Stimulated activated CD8-positive, alpha-beta memory T cell treated with anti-CD3 and anti-CD28 coated beads, Interleukin-2, amount 100 ng/mL, for 1 hour (primary cell): ENCODE measurements around the gene CLSTN2.

Experiments used
- DNase-seq, 2 donors: peaks; one replicate each; pipeline ENCODE4 v3.0.0-alpha.2; 2020; ENCODE audit warnings: low read depth in 2 of 2

Gene CLSTN2

DNA sequence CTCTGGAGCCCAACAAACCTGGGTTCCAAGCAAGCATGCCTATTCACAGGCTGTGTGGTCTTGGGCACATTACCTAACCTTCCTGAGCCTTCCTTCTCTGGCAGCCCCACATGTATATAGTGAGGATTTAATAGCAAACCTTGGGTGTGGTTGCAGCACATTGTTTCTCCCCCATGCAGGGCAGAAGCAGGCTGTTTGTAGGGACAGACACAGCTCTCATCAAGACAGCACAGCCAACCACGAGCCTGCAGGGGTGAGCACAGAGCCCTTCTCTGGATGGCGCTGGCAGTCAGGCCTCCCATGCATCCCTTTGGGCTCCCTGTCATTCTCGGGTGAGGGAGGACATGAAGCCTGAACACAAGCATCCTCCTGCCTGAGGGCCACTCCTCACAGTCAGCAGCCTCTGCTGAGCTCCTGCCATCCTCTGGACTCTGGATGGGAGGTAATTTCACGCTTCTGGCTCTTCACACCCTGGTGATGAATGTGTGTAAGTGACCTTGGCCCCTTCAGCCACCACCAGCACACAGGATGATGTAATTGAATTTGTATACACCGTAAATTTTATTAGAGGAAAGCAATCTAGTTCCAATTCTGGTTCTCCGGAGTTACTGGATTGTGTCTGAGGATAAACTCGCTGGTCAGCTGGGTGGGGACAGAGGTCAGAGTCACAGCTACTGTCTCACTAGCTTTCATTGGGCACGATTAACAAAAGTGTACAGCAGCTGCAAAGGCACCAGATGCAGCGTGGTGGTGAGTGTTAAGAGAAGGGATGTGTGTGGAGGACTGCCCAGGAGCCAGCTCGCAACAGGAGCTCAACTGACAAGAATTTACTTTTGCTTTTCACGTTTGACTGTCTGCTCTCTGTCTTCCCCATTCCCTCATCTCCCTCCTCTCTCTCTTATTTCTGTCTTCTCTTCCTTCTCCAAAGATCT is 118.1 kb downstream of the CLSTN2 start:
- DNase-seq = no peak

DNA sequence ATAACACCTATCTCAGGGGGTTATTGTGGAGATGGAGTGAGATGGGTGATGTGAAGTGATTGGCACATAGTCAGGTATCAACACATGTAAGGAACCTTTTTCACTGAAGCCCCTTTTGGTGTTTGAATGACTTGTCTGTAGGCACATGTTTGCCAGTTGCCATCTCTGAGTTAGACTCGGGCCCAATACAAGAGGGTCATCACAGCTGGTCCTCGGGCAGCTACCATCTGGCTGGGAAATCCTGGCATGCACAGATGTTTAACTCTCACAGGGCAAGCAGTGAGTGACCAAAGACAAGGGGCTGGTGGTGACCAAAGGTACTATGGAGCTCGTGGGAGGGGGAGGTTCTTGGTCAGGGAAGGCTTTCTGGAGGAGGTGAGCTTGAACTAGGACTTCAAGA is 118.8 kb downstream of the CLSTN2 start:
- no peak for DNase-seq

DNA sequence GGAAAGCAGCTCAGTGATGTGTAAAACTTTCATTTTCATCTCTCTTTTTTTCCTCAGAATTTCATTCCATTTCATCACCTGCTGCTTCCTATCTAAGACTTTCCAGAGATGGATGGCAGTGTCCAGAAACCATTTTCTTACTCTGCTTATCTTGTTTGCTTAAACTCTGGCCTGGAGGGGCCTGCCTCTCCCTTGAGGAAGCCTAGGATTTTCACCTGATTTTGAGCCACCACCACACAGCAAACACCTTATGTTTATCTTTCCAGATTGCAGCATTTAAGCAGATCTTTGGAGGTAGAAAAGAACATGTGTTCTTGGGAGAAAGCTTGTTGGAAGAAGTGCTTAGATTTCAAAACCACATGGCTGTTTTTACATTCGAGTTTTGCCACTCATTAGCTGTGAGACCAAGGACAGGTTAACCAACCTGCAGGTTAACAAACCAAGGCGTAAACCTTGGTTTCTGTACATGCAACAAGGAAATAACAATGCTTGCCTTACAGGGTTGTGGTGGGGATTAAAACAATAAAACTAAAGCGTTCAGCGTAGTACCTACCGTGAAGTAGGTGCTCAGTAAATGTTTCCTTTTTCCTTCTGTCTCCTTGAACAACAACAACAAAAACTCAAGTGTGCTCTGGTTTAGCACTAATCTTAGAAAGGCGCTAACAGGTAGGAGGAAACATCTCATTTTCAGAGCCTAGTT is 120.3 kb downstream of the CLSTN2 start:
- DNase-seq = no peak

DNA sequence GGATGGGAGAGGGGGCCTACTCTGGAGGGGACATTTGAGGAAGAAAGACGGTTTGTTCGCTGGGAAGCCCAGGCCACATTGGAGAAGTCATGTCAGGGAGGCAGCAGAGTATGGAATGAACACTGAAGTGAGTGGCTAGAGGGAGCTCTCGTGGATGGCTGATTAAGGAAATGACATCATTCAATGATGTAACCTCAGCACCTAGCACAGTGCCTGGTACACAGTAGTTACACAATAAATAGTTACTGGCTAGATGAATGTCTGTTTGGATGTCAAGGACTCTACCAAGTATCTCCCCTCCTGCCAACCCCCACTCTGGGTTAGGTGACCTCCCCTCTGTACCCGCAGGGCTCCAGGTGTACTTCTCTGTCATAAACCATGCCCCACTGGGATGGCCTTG is 121.1 kb downstream of the CLSTN2 start:
- DNase-seq = no peak

DNA sequence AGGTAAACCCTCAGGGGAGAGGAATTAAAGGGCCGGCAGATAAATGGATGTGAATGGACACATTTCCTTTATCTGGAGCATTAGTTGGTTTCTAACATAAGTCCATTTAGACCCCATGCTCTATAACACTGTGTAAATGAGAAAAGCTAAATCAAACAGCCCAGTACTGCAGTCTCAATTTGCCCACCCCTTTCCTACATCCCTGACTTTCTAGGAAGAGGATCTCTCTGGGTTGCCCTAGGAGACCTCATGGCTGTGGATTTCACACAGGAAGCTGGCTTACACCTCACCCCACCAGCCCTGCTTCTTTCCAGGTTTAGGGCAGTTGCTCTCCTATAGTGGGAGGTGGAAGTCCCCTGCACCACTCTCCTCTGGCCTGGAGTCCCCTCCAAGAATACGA is 126.2 kb downstream of the CLSTN2 start:
- no peak for DNase-seq

DNA sequence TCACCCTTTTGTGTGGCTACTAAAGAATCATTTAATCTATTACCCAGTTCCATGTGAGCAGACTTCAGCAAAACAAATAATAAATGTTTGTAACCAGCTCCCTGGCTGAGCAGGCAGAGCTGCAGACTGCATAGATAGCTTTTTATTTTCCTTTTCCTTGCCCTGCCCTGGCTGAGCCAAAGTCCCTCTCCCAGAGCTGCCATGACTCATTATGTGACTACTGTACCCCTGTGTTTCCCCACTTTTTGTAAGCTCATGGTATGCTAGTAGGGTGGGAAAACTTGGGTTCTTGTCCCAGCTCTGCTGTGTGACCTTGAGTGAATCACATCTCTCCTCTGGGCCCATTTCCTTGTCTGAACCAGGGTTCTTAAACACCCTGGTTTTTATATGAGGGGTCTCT is 127.5 kb downstream of the CLSTN2 start:
- DNase-seq = no peak

DNA sequence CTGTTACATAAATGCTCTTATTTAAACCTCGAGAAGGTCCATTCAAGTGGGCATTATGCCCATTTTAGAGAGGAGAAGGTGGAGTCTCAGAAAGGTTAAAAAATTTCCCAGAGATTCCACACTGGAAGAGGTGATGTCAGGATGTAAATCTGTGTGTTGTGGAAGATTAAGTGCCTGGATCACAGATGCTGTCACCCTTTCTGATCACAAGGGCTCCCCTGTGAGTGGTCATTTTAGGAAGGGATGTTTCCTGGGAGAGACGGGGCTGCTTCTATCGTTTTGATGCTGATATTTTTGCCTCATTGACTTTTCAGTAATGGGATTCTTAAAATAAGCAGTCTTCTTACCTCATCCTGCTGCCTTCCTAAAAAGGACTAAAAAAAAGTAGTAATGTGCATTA is 132.5 kb downstream of the CLSTN2 start:
- no peak for DNase-seq

DNA sequence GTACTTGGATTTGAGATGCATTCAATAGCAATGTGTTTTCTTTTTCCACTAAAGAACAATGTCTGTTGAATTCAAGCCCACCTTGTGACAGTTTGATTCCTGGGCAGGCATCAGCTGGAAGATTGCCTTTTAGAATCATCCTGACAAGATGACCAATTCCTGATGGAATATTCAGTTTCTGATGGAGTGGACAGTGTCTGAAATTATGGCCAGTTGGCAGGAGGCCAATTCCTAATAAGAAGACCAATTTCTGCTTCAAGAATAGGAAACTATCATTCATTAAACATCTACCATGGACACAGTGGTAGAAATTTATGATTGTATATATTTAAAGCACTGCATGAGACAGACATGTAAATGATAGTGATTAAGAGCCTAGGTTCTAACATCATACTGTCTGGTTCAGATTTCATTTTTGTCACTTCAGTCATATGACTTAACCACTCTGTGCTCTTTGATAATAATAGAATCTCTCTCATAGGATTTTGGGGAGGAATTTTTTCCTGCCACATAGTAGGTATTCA is 133.6 kb downstream of the CLSTN2 start:
- no peak for DNase-seq

DNA sequence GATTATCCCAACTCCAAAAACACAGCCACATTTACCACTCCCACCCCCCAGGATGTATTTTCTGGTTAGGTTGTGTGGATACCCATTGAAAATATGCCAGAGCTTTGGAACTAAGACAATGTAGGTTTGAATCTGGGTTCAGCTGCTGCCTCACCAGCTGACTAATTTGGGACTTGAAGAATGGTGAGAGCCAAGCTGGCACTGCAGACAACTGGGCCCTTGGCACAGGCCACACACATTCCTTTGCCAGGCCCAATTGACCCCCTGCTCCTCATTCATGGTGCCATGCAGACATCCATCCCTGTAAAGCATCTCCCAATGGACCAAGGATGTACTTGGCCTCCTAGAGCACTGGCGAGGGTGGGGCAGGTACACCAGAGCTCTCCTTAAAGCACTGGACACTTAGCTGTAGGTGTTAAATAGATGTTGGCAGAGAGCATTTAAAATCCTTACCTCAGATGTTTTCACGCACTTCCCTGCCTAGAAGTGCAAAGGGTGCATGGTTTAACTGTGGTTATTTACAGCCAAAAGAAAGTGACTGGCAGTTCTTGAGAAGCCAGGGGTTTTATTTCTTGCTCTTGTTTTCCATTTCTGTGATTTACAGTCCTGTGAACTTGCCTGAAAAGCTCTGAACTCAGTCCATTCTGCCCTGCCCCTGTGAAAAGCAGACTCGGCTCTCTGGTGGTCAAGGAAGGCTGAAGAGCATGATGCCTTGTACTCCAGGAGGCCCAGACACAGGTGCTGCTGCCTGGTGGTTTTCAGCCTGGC is 138.5 kb downstream of the CLSTN2 start:
- DNase-seq = no peak

DNA sequence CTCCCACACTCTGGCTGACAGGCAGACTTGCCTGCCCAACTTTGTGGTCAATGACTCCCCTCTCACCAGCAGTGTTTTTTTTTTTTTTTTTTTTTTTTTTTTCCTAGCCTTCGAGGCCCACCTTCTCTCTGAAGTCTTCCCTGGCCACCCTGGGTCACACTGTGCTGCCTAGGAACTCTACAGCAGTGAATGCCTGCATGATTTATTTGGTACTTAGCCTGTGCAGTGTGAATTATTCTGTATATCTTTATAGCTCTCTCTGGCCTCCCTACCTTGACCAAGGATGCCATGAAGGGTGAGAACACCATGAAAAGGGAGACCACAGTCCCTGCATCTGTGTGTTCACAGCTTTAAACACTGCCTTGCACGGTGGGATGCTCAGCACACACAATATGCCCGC is 141.6 kb downstream of the CLSTN2 start:
- DNase-seq = no peak

DNA sequence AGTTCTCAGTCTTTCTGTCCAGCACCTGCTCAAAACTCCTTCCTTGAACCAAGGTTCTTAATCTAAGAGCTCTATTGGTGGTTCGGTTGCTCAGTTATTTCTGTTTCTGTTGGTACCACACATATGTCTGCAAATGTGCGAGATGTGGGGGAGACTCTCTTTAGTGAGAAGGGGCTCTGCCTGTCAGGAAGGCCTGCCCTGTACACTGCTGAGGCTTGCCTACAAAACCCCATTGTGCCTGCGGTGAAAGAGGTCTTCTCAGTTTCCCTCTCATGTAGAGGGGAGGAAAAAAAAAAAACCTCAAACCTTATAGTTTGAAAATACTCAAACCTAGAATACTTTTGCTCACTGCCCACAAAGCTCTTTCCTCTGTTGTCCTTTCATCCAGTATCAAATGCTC is 142.4 kb downstream of the CLSTN2 start:
- no peak for DNase-seq

DNA sequence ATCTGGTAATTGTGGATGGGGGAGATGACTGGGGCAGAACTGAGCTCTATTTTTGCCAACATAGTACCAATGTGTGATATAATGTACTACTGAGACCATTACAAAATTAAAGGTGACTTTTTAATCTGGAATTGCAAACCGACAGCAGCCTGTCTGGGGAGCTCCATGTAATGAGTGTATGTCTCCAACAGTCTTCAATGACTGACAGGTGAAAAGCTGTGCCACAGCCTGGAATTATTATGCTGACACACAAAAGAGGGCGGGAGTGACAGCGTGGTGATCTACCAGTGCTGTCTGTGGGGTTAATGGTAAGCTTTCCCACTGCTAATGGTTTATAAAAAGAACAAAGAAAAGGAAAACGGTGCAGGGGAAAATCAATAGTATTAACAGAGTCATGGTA is 143.4 kb downstream of the CLSTN2 start:
- no peak for DNase-seq

DNA sequence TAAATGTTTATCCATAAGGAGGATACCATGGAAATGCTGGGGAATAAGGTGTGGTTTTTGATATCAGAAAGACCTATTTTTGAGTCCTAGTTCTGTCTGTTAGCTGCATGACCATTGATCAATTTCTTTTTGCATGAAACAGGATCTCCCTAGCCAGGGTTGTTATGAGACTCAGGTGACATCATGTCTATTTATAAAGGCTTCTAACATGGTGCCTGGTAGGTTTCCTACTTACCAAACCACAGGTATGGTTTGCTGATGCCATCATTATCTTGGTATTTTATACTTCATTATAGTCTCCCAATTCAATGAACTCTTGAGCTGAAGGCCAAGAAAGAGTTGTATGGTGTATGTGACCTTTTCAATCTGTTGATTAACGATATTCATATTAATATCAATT is 144.0 kb downstream of the CLSTN2 start:
- DNase-seq = no peak

DNA sequence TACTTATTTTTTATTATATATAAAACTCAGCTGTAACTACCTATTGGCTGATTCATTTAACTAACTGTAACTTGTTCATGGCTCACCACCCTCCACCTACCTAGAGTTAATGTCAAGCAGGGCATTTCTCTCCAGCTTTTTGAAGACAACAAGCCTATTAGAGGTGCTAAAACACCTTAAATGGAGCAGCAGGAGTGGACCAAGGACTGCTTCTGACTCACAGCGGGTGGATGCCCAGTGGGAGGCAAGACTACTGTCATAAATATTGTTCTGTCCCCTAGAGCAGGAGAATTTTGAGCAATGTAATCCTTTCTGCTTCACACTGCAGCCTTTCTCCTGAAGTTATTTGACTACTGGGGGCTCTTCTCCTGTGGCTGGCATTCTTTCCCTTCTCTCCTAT is 146.9 kb downstream of the CLSTN2 start:
- DNase-seq = no peak

DNA sequence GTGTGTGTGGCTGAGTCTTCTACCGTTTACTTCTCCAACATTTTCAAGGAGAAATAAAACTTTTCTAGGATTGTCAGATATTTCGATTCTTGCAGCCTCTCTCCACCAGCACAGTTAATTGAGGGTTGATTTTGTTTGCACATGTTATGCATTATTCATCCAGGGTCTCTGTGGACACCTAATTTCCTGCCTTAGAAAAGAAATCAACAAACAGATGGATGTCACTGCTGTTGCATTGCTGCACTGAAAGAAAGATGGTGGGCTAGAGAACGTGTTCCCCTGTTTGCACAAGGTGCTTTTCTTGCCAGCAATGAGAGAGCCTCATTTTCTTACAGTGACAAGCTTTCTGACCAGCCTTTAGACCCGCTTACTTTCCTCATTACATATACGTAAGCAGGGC is 150.0 kb downstream of the CLSTN2 start:
- no peak for DNase-seq

DNA sequence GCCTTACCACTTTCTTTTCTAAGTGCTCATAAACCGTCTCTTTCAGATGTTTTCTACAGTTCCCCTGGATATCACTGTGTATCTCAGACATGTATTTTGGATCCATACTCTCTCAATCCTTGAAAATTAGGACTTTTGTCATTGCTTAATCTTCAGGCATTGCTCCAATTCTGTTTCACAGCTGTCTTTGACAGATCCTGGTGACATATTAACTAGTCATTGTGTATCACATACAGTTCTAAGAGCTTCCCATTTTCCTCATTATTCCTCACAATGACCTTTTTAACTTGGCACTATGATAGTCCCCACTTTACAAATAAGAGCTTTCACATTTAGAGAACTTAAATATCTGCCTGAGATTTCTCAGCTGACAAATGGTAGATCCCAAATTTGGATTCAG is 151.7 kb downstream of the CLSTN2 start:
- no peak for DNase-seq

DNA sequence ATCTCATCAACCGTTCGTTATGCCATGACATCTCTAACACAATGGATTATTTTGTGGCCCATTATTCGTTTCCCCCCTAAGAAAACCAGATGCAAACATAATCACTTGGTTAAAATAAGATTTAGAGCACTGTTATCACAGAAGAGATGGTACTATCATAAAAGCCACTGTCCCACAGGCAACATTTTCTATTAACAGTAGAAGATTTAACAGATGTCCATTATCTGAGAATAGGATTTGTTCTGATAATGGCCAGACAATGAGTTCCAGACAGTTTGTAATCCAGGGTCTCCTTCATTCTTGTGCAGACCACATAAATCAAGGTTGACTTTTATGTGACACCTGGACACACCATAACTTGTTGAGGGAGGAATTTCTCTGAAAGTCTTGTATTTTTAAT is 153.1 kb downstream of the CLSTN2 start:
- no peak for DNase-seq

DNA sequence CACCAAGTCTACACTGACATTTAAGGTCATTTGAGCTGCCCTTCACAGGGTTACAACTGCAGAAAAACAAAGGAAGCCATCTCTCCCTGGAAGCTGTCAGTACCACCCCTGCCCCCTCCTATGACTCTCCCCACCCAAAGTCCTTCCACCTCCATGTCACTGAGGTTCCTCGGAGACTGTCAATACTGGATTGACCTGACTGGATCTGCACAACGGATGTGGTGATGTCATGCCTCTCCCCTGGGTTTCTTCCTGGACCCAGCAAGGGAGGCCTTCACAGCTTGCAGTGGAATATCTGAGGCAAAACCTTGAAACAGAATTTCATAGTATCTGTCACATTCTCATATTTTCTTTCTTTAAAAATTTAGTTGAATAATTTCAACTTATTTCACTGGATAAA is 153.5 kb downstream of the CLSTN2 start:
- no peak for DNase-seq

DNA sequence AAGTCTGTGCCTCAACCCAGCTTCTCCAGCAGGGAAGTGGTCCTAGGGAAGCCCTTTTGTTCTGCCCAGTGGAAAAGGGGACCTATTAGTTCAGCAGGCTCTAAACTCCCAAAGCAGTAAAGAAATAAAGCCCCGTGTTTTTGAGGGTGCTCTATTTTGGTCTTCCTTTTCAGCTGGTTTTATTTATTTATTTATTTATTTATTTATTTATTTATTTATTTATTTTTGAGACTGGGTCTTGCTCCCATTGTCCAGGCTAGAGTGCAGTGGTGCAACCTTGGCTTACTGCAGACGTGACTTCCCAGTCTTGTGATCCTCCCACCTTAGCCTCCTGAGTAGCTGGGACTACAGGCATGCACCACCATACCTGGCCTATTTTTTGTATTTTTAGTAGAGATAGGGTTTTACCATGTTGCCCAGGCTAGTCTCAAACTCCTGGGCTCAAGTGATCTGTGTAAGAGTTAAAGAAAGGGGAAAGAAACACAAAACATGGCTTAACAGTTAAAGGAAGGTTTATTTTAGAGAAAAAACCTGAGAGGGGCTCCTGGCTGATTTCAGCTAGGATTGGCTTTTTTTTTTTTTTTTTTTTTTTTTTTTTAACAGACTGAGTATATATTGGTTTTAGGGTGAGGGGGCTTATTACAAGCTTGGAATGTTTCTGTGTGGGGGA is 154.6 kb downstream of the CLSTN2 start:
- no peak for DNase-seq

DNA sequence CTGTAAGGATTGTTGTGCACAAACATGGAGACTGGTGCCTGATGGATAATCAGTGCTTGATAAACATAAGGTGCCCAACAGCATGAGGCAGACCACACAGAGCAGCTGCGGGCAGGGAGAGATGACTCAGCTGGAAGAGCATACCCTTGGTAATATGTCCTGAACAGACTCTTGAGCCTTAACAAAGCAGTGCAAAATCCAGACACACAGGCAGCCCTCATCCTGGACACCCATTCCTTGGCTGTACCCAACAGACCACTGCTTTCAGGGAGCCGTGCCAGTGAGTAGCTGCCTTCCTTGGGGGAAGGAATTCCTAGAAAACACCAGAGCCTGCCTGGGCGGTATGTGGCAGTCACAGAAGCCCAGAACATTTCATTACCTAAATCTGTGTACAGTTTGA is 156.2 kb downstream of the CLSTN2 start:
- no peak for DNase-seq

DNA sequence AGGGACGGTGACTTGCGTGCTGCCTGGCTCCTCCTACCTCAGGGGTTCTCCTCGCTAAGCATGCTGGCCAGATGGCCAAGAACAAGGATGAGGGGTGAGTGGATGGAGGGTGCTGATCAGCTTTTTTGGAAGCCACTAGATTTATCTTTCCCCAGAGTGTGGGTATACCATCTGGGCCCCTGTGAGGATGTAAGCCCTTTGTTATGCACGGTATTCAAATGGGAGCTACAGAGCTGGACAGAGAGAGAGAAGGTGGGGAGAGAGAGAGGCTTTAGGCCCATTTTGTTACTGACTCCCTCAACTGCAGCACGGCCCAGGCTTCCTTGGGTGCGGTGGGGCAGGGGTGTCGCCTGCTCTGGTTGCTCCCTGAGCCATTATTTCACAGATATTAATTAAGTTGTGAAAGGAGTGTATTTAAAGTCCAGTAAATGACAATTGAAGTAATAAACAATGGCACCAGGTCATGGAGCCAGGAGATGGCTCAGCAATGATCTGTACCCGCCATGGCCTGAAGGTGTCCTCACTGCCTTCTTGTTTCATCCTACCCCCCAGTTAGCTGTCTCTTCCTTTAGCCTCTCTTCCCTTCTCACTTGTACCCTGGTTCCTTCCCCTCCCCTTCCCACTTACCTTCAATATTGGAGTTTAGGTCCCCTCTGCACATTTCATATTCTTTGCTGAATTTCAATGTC is 158.0 kb downstream of the CLSTN2 start:
- no peak for DNase-seq
